ENCODE results near the gene SNTG2.

Gene SNTG2

DNA sequence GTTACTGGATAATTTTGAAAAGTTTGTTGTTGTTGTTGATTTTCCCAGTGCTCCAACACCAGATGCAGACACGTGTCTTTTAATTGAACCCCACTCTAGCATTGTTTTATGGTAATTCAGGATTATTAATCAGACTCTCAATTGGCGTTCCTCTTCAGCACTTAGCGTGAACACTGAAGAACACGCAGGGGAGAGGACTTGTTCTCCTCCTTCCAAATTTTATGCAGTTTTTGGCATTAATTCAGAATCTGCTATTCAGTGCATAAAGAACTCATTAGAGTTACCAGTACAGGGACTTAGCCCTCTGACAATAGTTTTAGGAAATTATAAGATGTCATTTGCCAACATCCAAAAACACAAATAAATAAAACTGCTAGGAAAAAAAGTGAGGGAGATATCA, 75.5 kb downstream of the SNTG2 start:
- Mint-ChIP-seq H3K27me3 (peaks cover 10% of the 10 kb centered on the region), H3K27ac (no peak overlapping the region)

GRCh38 chr2:1028831-1029230, 78.2 kb downstream of the SNTG2 start:
- H3K9me3 Mint-ChIP-seq: peaks cover 6% of the 10 kb centered on the region
- H3K4me3 Mint-ChIP-seq: no peak overlapping the region
- H3K36me3 Mint-ChIP-seq: no peaks in the 10 kb centered on the region
- no peak for ATAC-seq
- H3K27ac Mint-ChIP-seq: no peak overlapping the region
- no peaks in the 10 kb centered on the region for H3K4me1 Mint-ChIP-seq
- peaks cover 10% of the 10 kb centered on the region for H3K27me3 Mint-ChIP-seq

More for the DNA sequence above, 75.5 kb downstream of the SNTG2 start:
- Mint-ChIP-seq H3K36me3 (no peaks in the 10 kb centered on the region), H3K4me3 (no peak overlapping the region), H3K9me3 (peaks cover 3% of the 10 kb centered on the region), H3K4me1 (no peaks in the 10 kb centered on the region)
- no peak for ATAC-seq

DNA sequence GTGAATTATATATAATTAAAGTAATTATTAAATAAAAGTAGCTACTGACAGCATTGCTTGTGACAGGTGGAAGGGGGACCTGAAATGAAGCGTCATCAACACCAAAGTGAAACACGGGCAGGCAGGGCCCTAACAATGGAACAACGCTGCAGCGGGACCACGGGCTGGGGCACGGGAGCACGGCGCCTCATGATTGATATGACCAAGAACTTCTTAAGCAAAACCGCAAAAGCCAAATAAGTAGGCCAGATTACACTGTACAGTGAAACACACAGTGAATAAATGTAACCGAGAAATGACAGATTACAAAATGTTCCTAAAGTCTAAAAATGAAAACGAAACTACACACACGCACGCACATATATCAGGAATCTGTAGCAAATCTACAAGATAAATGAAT, 81.4 kb downstream of the SNTG2 start:
- Mint-ChIP-seq H3K36me3 (no peaks in the 10 kb centered on the region), H3K27me3 (peaks cover 2% of the 10 kb centered on the region), H3K4me3 (no peak overlapping the region), H3K9me3 (peaks cover 9% of the 10 kb centered on the region), H3K4me1 (no peaks in the 10 kb centered on the region), H3K27ac (no peak overlapping the region)
- no peak for ATAC-seq

- no peaks in the 10 kb centered on the region for H3K36me3 Mint-ChIP-seq
- no peak overlapping the region for H3K27ac Mint-ChIP-seq
- no peaks in the 10 kb centered on the region for H3K4me1 Mint-ChIP-seq
- no peak for ATAC-seq
- H3K9me3 Mint-ChIP-seq: peaks cover 9% of the 10 kb centered on the region
- H3K4me3 Mint-ChIP-seq: no peak overlapping the region
- H3K27me3 Mint-ChIP-seq: no peaks in the 10 kb centered on the region
Measured at GRCh38 chr2:1033069-1033468, 82.4 kb downstream of the SNTG2 start.

- Mint-ChIP-seq H3K27ac (no peak overlapping the region), H3K27me3 (peaks cover 9% of the 10 kb centered on the region), H3K4me3 (no peak overlapping the region), H3K36me3 (no peaks in the 10 kb centered on the region), H3K4me1 (no peaks in the 10 kb centered on the region), H3K9me3 (peaks cover 9% of the 10 kb centered on the region)
- ATAC-seq: no peak
Measured at GRCh38 chr2:1037066-1037465, 86.4 kb downstream of the SNTG2 start.

DNA sequence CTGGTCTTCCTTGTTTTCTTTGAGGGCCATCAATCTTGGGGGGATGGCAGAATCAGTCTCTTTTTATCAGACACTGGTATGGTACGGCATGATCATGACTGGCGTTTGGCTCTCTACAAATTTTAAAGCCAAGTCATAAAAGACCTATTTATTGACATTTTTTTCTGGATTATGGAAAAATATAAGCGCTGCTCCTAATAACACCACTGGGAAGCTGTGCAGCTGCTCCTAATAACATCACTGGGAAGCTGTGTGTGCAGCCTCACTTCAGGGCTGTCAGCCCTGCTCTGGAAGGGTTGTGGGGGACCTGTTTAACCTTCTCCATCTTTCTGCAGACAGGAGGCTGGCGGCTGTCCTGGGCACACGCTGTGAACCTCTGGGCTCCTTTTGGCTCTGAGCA, 88.9 kb downstream of the SNTG2 start:
- Mint-ChIP-seq H3K27me3 (peaks cover 9% of the 10 kb centered on the region), H3K4me1 (no peaks in the 10 kb centered on the region), H3K4me3 (no peak overlapping the region), H3K36me3 (no peaks in the 10 kb centered on the region), H3K27ac (no peak overlapping the region), H3K9me3 (peaks cover 13% of the 10 kb centered on the region)
- ATAC-seq: no peak

DNA sequence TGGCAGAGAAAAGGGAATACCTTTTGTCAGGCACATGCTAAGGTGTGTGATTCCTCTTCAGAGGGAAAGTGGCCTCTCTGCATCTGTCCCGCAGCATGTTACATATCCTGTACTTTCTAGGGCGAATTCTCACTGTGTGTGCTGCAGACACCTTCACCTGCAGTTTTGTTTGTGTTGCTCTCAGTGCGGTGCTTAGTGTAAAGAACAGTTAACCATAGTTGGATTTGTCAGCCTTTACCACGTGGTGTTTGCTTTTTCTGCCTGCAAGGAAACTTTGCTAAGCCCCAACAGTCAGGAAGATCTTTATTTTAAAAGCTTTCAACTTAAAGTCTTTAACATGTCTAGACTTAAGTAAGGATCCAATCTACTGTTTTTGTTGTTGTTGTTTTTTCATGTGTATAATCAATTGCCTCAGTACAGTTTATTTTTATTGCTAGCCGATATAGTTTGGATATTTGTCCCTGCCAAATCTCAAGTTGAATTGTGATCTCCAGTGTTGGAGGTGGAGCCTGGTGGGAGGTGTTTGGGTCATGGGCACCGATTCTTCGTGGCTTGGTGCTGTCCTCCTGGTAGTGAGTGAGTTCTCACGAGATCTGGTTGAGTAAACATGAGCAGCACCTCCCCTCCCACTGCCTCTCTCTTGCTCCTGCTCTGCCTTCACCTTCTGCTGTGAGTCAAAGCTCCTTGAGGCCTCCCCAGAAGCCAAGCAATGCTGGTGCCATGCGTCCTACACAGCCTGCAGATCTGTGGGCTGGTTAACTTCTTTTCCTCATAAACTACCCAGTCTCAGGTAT, 90.6 kb downstream of the SNTG2 start:
- H3K27ac Mint-ChIP-seq: no peak overlapping the region
- H3K9me3 Mint-ChIP-seq: peaks cover 17% of the 10 kb centered on the region
- no peak for ATAC-seq
- H3K4me3 Mint-ChIP-seq: no peak overlapping the region
- H3K27me3 Mint-ChIP-seq: peaks cover 9% of the 10 kb centered on the region
- no peaks in the 10 kb centered on the region for H3K4me1 Mint-ChIP-seq
- no peaks in the 10 kb centered on the region for H3K36me3 Mint-ChIP-seq

GRCh38 chr2:1045109-1045508, 94.5 kb downstream of the SNTG2 start:
- H3K36me3 Mint-ChIP-seq: no peaks in the 10 kb centered on the region
- H3K27ac Mint-ChIP-seq: no peak overlapping the region
- no peak overlapping the region for H3K4me3 Mint-ChIP-seq
- no peaks in the 10 kb centered on the region for H3K4me1 Mint-ChIP-seq
- H3K27me3 Mint-ChIP-seq: peaks cover 6% of the 10 kb centered on the region
- no peak for ATAC-seq
- peaks cover 30% of the 10 kb centered on the region for H3K9me3 Mint-ChIP-seq

GRCh38 chr2:1046067-1046466, 95.4 kb downstream of the SNTG2 start:
- Mint-ChIP-seq H3K27me3 (no peaks in the 10 kb centered on the region), H3K9me3 (peaks cover 30% of the 10 kb centered on the region), H3K27ac (no peak overlapping the region), H3K36me3 (no peaks in the 10 kb centered on the region), H3K4me3 (no peak overlapping the region), H3K4me1 (no peaks in the 10 kb centered on the region)
- ATAC-seq: no peak

GRCh38 chr2:1047485-1047884, 96.8 kb downstream of the SNTG2 start:
- no peak overlapping the region for H3K27ac Mint-ChIP-seq
- H3K36me3 Mint-ChIP-seq: no peaks in the 10 kb centered on the region
- no peak overlapping the region for H3K4me3 Mint-ChIP-seq
- ATAC-seq: no peak
- peaks cover 27% of the 10 kb centered on the region for H3K9me3 Mint-ChIP-seq
- peaks cover 5% of the 10 kb centered on the region for H3K27me3 Mint-ChIP-seq
- H3K4me1 Mint-ChIP-seq: no peaks in the 10 kb centered on the region

DNA sequence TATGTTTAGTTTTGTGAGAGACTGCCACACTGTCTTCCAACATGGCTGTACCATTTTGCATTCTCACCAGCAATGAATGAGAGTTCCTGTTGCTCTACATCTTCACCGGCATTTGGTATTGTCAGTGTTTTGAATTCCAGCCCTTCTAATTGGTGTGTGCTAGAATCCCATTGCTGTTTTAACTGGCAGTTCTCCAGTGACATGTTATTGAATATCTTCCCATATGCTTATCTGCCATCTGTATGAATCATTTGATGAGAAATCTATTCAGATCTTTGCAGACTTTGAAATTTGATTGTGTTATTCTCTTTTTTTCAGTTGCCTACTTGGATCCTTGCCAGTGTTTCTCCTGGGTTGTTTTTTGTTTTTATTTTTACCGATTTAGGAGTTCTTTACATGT, 99.0 kb downstream of the SNTG2 start:
- no peak overlapping the region for H3K27ac Mint-ChIP-seq
- H3K9me3 Mint-ChIP-seq: peaks cover 20% of the 10 kb centered on the region
- H3K36me3 Mint-ChIP-seq: no peaks in the 10 kb centered on the region
- ATAC-seq: no peak
- H3K4me3 Mint-ChIP-seq: no peak overlapping the region
- H3K27me3 Mint-ChIP-seq: peaks cover 18% of the 10 kb centered on the region
- H3K4me1 Mint-ChIP-seq: no peaks in the 10 kb centered on the region

GRCh38 chr2:1051075-1051474, 100.4 kb downstream of the SNTG2 start:
- Mint-ChIP-seq H3K27me3 (peaks cover 32% of the 10 kb centered on the region), H3K4me1 (no peaks in the 10 kb centered on the region), H3K27ac (no peak overlapping the region), H3K9me3 (peaks cover 15% of the 10 kb centered on the region), H3K4me3 (no peak overlapping the region), H3K36me3 (no peaks in the 10 kb centered on the region)
- ATAC-seq: no peak

GRCh38 chr2:1052771-1053191, 102.1 kb downstream of the SNTG2 start:
- peaks cover 33% of the 10 kb centered on the region for H3K27me3 Mint-ChIP-seq
- no peak overlapping the region for H3K27ac Mint-ChIP-seq
- no peak overlapping the region for H3K4me3 Mint-ChIP-seq
- ATAC-seq: no peak
- H3K9me3 Mint-ChIP-seq: peaks cover 8% of the 10 kb centered on the region
- H3K36me3 Mint-ChIP-seq: no peaks in the 10 kb centered on the region
- no peaks in the 10 kb centered on the region for H3K4me1 Mint-ChIP-seq

GRCh38 chr2:1053786-1054185, 103.1 kb downstream of the SNTG2 start:
- no peak overlapping the region for H3K27ac Mint-ChIP-seq
- no peak overlapping the region for H3K4me3 Mint-ChIP-seq

DNA sequence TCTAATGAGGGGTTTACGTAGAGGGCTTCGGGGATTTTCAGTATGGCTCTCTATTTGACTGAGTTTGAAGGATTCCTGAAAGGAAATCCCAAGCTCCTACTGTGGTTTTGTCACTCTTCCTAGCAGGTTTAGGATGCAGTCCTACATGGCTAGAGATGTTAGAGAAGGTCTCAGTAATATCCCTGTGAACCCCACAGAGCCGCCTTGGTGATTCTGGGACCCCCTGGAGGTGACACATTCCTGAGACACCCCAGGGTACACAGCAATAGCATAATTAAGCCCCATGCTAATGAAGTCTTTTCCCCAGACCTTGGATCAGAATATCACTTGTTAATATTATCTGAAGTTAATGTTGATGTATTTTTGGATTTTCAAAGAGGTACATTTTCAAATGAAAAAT, 103.8 kb downstream of the SNTG2 start:
- Mint-ChIP-seq H3K4me3 (no peak overlapping the region), H3K4me1 (no peaks in the 10 kb centered on the region), H3K9me3 (peaks cover under 1% of the 10 kb centered on the region), H3K27ac (no peak overlapping the region), H3K36me3 (no peaks in the 10 kb centered on the region), H3K27me3 (peaks cover 33% of the 10 kb centered on the region)
- ATAC-seq: no peak

More at GRCh38 chr2:1053786-1054185, 103.1 kb downstream of the SNTG2 start:
- no peaks in the 10 kb centered on the region for H3K4me1 Mint-ChIP-seq
- H3K27me3 Mint-ChIP-seq: peaks cover 33% of the 10 kb centered on the region
- no peaks in the 10 kb centered on the region for H3K36me3 Mint-ChIP-seq
- H3K9me3 Mint-ChIP-seq: peaks cover 5% of the 10 kb centered on the region
- ATAC-seq: no peak

DNA sequence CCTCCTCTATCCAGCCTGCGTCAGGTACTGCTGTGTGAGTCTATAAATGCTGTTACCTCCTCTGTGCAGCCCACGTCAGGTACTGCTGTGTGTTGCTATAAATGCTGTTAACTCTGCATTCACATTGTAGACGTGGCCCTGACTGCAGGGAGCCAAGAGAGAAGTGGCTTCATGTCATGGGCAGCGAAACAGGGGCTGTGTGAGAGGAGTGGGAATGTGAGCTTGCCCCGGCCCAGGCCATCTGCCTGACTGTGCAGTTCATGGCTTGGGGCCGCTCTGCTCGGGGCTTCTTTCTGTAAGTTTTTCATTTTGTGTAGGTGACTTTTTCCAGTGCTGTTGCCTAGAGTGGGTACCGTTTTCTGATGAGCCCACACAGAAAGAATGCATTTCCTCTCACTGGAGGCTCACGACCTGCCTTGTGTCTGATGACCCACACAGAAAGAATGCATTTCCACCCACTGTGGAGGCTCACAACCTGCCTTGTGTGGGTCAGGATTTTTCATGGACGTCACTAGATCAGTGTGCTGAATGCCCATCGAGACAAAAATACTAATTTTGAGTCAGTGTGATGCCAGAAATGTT, 104.5 kb downstream of the SNTG2 start:
- peaks cover 37% of the 10 kb centered on the region for H3K27me3 Mint-ChIP-seq
- no peak for ATAC-seq
- H3K4me3 Mint-ChIP-seq: no peak overlapping the region
- no peaks in the 10 kb centered on the region for H3K9me3 Mint-ChIP-seq
- no peaks in the 10 kb centered on the region for H3K4me1 Mint-ChIP-seq
- no peaks in the 10 kb centered on the region for H3K36me3 Mint-ChIP-seq
- H3K27ac Mint-ChIP-seq: no peak overlapping the region
